Panc1 (cell line): ENCODE data around the gene PDE4B. TPM values are rescaled to one million over a fixed set of nuclear protein-coding genes. Genes with fewer than 3 reads are reported as not detected.

ENCODE experiments used
- ATAC-seq: fragments of 200-7000 bp; cut with Tn5 transposase; 2 replicates; pipeline ENCODE4 v1.9.1; 2020; ENCODE audit warnings: mild to moderate bottlenecking, moderate library complexity
- BruUV-seq: library from RNA; stranded (reverse); fragments of 400-500 nt; replicated peaks from 2 replicates; lab custom pipeline; 2021; lab: Mats Ljungman, UMichigan
- CTCF ChIA-PET: fragments of 300-600 bp; sonication (Branson Sonifier 250); formaldehyde crosslinking; loops from one replicate; lab custom pipeline; 2022; ENCODE audit warnings: antibody characterized with exemption; lab: Charles Lee
- POLR2A ChIA-PET: fragments of 300-600 bp; sonication (Branson Sonifier 250); formaldehyde crosslinking; loops from one replicate; lab custom pipeline; 2022; ENCODE audit warnings: antibody characterized with exemption; lab: Charles Lee
- DNase-seq: peaks from one replicate; pipeline ENCODE4 v3.0.0-alpha.2; 2010; ENCODE audit warnings: low read depth, low spot score
- H3K27ac ChIP-seq: 2 replicates; pipeline ENCODE4 v1.5.1; 2011; ENCODE audit warnings: mild to moderate bottlenecking, low read length, inconsistent platforms
- H3K27me3 ChIP-seq: fragments of 200-500 bp; sonication (Bioruptor generic); 2 replicates; pipeline ENCODE4 v1.6.0; 2014; ENCODE audit warnings: low read length, inconsistent platforms; ENCODE audit not compliant: control insufficient read depth, insufficient read depth
- H3K36me3 ChIP-seq: fragments of 200-500 bp; sonication (Bioruptor generic); 2 replicates; pipeline ENCODE4 v1.5.1; 2014; ENCODE audit warnings: inconsistent platforms, mild to moderate bottlenecking, low read length, moderate library complexity; ENCODE audit not compliant: control insufficient read depth, insufficient read depth
- H3K4me1 ChIP-seq: 2 replicates; pipeline ENCODE4 v1.5.1; 2011; ENCODE audit warnings: inconsistent platforms, mild to moderate bottlenecking, low read length, moderate library complexity; ENCODE audit not compliant: control insufficient read depth, insufficient read depth
- H3K4me3 ChIP-seq, 2 experiments: 2 replicates each; pipeline ENCODE4 v1.5.1; 2011 to 2012; ENCODE audit warnings: low read depth in 2 of 2, low read length in 2 of 2, mild to moderate bottlenecking in 2 of 2, inconsistent platforms in 1 of 2, moderate library complexity in 1 of 2
- H3K9me3 ChIP-seq: fragments of 200-500 bp; sonication (Bioruptor generic); 2 replicates; pipeline ENCODE4 v1.5.1; 2014; ENCODE audit warnings: low read depth, mild to moderate bottlenecking, inconsistent platforms, low read length, moderate library complexity; ENCODE audit not compliant: control insufficient read depth, insufficient read depth
- CTCF ChIP-seq: fragments of 450-650 bp; IDR thresholded peaks from 2 replicates; pipeline ENCODE4 v1.5.1; 2017; ENCODE audit warnings: mild to moderate bottlenecking
- POLR2AphosphoS5 ChIP-seq: IDR thresholded peaks from 2 replicates; pipeline ENCODE4 v1.6.1; 2012; ENCODE audit warnings: mild to moderate bottlenecking, low read depth, low read length, moderate library complexity
- REST ChIP-seq, 2 experiments: IDR thresholded peaks; 2 replicates each; pipeline ENCODE4 v1.6.1; 2011 to 2012; ENCODE audit warnings: low read depth in 2 of 2, control low read depth in 1 of 2, low read length in 1 of 2, mild to moderate bottlenecking in 1 of 2, moderate library complexity in 1 of 2; ENCODE audit not compliant: insufficient read depth in 1 of 2
- SIN3A ChIP-seq: IDR thresholded peaks from 2 replicates; pipeline ENCODE4 v1.6.1; 2012; ENCODE audit warnings: low read depth, mild to moderate bottlenecking, low read length, moderate library complexity, borderline replicate concordance; ENCODE audit not compliant: insufficient read depth
- TCF7L2 ChIP-seq: IDR thresholded peaks from 2 replicates; pipeline ENCODE4 v1.6.1; 2011; ENCODE audit warnings: mild to moderate bottlenecking, low read depth, low read length, inconsistent platforms
- in situ Hi-C: cut with HindIII; loops from 2 replicates; pipeline ENCODE4 v1.10.0; 2016; ENCODE audit warnings: low sequenced_read_pairs, low pct_unique_long_range_greater_than_20kb
- intact Hi-C: fragments of 100-400 bp; cut with micrococcal nuclease; formaldehyde crosslinking; loops from one replicate; pipeline ENCODE4 v1.10.0; 2022; ENCODE audit not compliant: unreplicated experiment
- total RNA-seq: library from RNA; stranded (reverse); gene quantifications from one replicate; pipeline ENCODE4 v1.2.1, GENCODE V29; 2021; ENCODE audit not compliant: unreplicated experiment

The PDE4B gene
- total RNA-seq, 1 experiment from 2014 or later: 0.26 TPM

- TF ChIP-seq POLR2AphosphoS5 (no peak), SIN3A (no peak), CTCF (no peak), TCF7L2 (no peak), REST (IDR thresholded peaks at IDR 0.05; ENCODE audit: insufficient read depth in 1 of 2, low read depth in 2 of 2, low read length in 1 of 2) (no peak)
- H3K36me3 ChIP-seq: no peaks in the 10 kb centered on the region
- no peaks in the 10 kb centered on the region for H3K4me1 ChIP-seq
- H3K27ac ChIP-seq: no peak overlapping the region
- H3K9me3 ChIP-seq: no peaks in the 10 kb centered on the region
- no peaks in the 10 kb centered on the region for H3K27me3 ChIP-seq
- DNase-seq: no peak
- no peak overlapping the region for H3K4me3 ChIP-seq
- CTCF ChIA-PET: no interaction called here
- POLR2A ChIA-PET: no interaction called here
- no peak for ATAC-seq
- intact Hi-C loops (no loop called here), in situ Hi-C loops (no loop called here)
- BruUV-seq: no TSS peak
Observed at GRCh38 chr1:66371233-66372005, 578.7 kb downstream of the PDE4B start.

- in situ Hi-C loops: no loop called here
- Histone ChIP-seq H3K4me1 (no peaks in the 10 kb centered on the region), H3K27me3 (no peaks in the 10 kb centered on the region), H3K9me3 (no peaks in the 10 kb centered on the region), H3K36me3 (no peaks in the 10 kb centered on the region), H3K4me3 (no peak overlapping the region), H3K27ac (no peak overlapping the region)
- intact Hi-C loops: no loop called here
- CTCF ChIA-PET: no interaction called here
- POLR2A ChIA-PET: no interaction called here
- TF ChIP-seq TCF7L2: no peak
- TF ChIP-seq POLR2AphosphoS5: no peak
- TF ChIP-seq CTCF: no peak
- TF ChIP-seq REST (IDR thresholded peaks at IDR 0.05; ENCODE audit: insufficient read depth in 1 of 2, low read depth in 2 of 2, low read length in 1 of 2): no peak
- no peak for TF ChIP-seq SIN3A
- ATAC-seq (no peak), DNase-seq (no peak)
- BruUV-seq: no TSS peak
Observed at GRCh38 chr1:66372522-66373101, 579.9 kb downstream of the PDE4B start.
